Activated CD8-positive, alpha-beta T cell treated with anti-CD3 and anti-CD28 coated beads for 36 hours (primary cell): ENCODE measurements around the gene TCERG1. TPM values are rescaled to one million over a fixed set of nuclear protein-coding genes. Genes with fewer than 3 reads are reported as not detected.
"Not testable (repeated sequence)": the region's sequence is repeated elsewhere in the genome, so short reads cannot be mapped to it uniquely, and the experiment has no call there.

ENCODE experiments used
- ATAC-seq: fragments of 200-7000 bp; cut with Tn5 transposase; one replicate; pipeline ENCODE4 v1.10.0; 2021; ENCODE audit warnings: mild to moderate bottlenecking, moderate library complexity
- CTCF ChIA-PET: fragments of 350-600 bp; sonication (Branson Sonifier 250); formaldehyde crosslinking; loops from one replicate; lab custom pipeline; 2021; ENCODE audit warnings: antibody characterized with exemption; lab: Charles Lee
- POLR2A ChIA-PET: fragments of 350-600 bp; sonication (Branson Sonifier 250); formaldehyde crosslinking; loops from one replicate; lab custom pipeline; 2021; ENCODE audit warnings: antibody characterized with exemption; lab: Charles Lee
- DNase-seq: peaks from one replicate; pipeline ENCODE4 v3.0.0-alpha.2; 2020
- H3K27ac Mint-ChIP-seq: one replicate; pipeline ENCODE4 v1.8.0; 2021; ENCODE audit warnings: mild to moderate bottlenecking, mixed read lengths
- H3K27me3 Mint-ChIP-seq: one replicate; pipeline ENCODE4 v1.8.0; 2021; ENCODE audit warnings: mixed read lengths
- H3K36me3 Mint-ChIP-seq: one replicate; pipeline ENCODE4 v1.8.0; 2021; ENCODE audit warnings: low read depth, mixed read lengths
- H3K4me1 Mint-ChIP-seq: one replicate; pipeline ENCODE4 v1.8.0; 2021; ENCODE audit warnings: low read depth, mixed read lengths
- H3K4me3 Mint-ChIP-seq: one replicate; pipeline ENCODE4 v1.8.0; 2021; ENCODE audit warnings: mild to moderate bottlenecking, moderate library complexity, mixed read lengths
- H3K9me3 Mint-ChIP-seq: one replicate; pipeline ENCODE4 v1.8.0; 2021; ENCODE audit warnings: mixed read lengths
- CTCF ChIP-seq: fragments of 200-600 bp; IDR thresholded peaks from one replicate; pipeline ENCODE4 v1.8.0; 2022; ENCODE audit warnings: antibody characterized with exemption, mild to moderate bottlenecking
- intact Hi-C: fragments of 100-400 bp; cut with micrococcal nuclease; formaldehyde crosslinking; loops from one replicate; pipeline ENCODE4 v1.10.0; 2022
- total RNA-seq, 2 experiments: library from RNA; stranded (reverse); gene quantifications; one replicate each; pipeline ENCODE4 v1.2.3, GENCODE V29; 2021

TCERG1 gene
- total RNA-seq, 2 experiments from 2014 or later = 116 to 120 TPM

- Mint-ChIP-seq H3K36me3 (no peaks in the 10 kb centered on the region), H3K27ac (no peak overlapping the region), H3K4me1 (no peaks in the 10 kb centered on the region), H3K27me3 (peaks cover 4% of the 10 kb centered on the region), H3K9me3 (no peaks in the 10 kb centered on the region), H3K4me3 (no peak overlapping the region)
- POLR2A ChIA-PET = interaction anchor here (0.5 to 1.3 kb wide), 2 partner anchors 16 to 218 kb away, joined by 3 to 6 read pairs; no protein-coding TSS in a partner anchor
- ATAC-seq (no peak), DNase-seq (no peak)
- intact Hi-C loops = no loop called here
- TF ChIP-seq CTCF = no peak
- CTCF ChIA-PET = interaction anchor here (0.9 to 3.5 kb wide), 6 partner anchors 11 to 1009 kb away, joined by 3 to 16 read pairs (median 3); no protein-coding TSS in a partner anchor
Measured at GRCh38 chr5:146549615-146550014, 102.5 kb downstream of the TCERG1 start.

- H3K4me3 Mint-ChIP-seq = no peak overlapping the region
- intact Hi-C loops = no loop called here
- H3K4me1 Mint-ChIP-seq = no peaks in the 10 kb centered on the region
- ChIA-PET POLR2A (no interaction called here), CTCF (interaction anchor here (1.0 to 3.1 kb wide), 4 partner anchors 11 to 412 kb away, joined by 3 to 14 read pairs (median 4); no protein-coding TSS in a partner anchor)
- no peaks in the 10 kb centered on the region for H3K9me3 Mint-ChIP-seq
- no peak for TF ChIP-seq CTCF
- no peak overlapping the region for H3K27ac Mint-ChIP-seq
- no peak for DNase-seq
- H3K27me3 Mint-ChIP-seq = peaks cover 7% of the 10 kb centered on the region
- ATAC-seq = no peak
- H3K36me3 Mint-ChIP-seq = no peaks in the 10 kb centered on the region
Measured at GRCh38 chr5:146553446-146553845, 106.3 kb downstream of the TCERG1 start.

- H3K9me3 Mint-ChIP-seq, H3K36me3 Mint-ChIP-seq, H3K27ac Mint-ChIP-seq, POLR2A ChIA-PET, CTCF ChIA-PET, H3K4me3 Mint-ChIP-seq, DNase-seq, intact Hi-C loops, H3K4me1 Mint-ChIP-seq, H3K27me3 Mint-ChIP-seq, ATAC-seq: not testable (repeated sequence)
Measured at GRCh38 chr5:146556884-146557283, 109.8 kb downstream of the TCERG1 start.

- H3K36me3 Mint-ChIP-seq = no peaks in the 10 kb centered on the region
- no peak for TF ChIP-seq CTCF
- ATAC-seq = no peak
- no peak overlapping the region for H3K27ac Mint-ChIP-seq
- intact Hi-C loops = no loop called here
- no peaks in the 10 kb centered on the region for H3K9me3 Mint-ChIP-seq
- H3K4me1 Mint-ChIP-seq = no peaks in the 10 kb centered on the region
- H3K4me3 Mint-ChIP-seq = no peak overlapping the region
- peaks cover 3% of the 10 kb centered on the region for H3K27me3 Mint-ChIP-seq
- POLR2A ChIA-PET = no interaction called here
- CTCF ChIA-PET = interaction anchor here (1.2 kb wide), 1 partner anchor 405 kb away, joined by 4 read pairs; no protein-coding TSS in a partner anchor
- no peak for DNase-seq
Measured at GRCh38 chr5:146560205-146560812, 113.2 kb downstream of the TCERG1 start.

Other genes starting within 250 kb of the TCERG1 start
- gene RBM27, start 243.7 kb upstream of the TCERG1 start, total RNA-seq = 10 to 100 TPM; 29.1 to 29.3 TPM
- not detected for gene POU4F3, start 108.5 kb upstream of the TCERG1 start, total RNA-seq
- not detected for gene GPR151, start 68.9 kb downstream of the TCERG1 start, total RNA-seq